Measurements from ENCODE around the gene PILRA.

The PILRA gene

GRCh38 chr7:100427762-100428198 is 54.5 kb downstream of the PILRA start:
- no peak for DNase-seq (ENCODE audit: low read depth in 2 of 2)
- TF ChIP-seq, protein P1, sequence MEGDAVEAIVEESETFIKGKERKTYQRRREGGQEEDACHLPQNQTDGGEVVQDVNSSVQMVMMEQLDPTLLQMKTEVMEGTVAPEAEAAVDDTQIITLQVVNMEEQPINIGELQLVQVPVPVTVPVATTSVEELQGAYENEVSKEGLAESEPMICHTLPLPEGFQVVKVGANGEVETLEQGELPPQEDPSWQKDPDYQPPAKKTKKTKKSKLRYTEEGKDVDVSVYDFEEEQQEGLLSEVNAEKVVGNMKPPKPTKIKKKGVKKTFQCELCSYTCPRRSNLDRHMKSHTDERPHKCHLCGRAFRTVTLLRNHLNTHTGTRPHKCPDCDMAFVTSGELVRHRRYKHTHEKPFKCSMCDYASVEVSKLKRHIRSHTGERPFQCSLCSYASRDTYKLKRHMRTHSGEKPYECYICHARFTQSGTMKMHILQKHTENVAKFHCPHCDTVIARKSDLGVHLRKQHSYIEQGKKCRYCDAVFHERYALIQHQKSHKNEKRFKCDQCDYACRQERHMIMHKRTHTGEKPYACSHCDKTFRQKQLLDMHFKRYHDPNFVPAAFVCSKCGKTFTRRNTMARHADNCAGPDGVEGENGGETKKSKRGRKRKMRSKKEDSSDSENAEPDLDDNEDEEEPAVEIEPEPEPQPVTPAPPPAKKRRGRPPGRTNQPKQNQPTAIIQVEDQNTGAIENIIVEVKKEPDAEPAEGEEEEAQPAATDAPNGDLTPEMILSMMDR (IDR thresholded peaks at IDR 0.05; ENCODE audit: low read depth, low read length): no peak
- H3K4me3 ChIP-seq (replicated peaks in 1 of 2; ENCODE audit: low read depth in 2 of 2, low read length in 2 of 2): peak overlapping the region; percentile 66 to 84

GRCh38 chr7:100428199-100428966 is 55.1 kb downstream of the PILRA start, which contains the start of gene ZCWPW1:
Gene ZCWPW1 (minus strand): TSS chr7:100428703. CDS start chr7:100420649, 8,054 bp downstream.
- DNase-seq (ENCODE audit: low read depth in 2 of 2): peak; percentile 98 to 99
- TF ChIP-seq, protein P1 (IDR thresholded peaks at IDR 0.05; ENCODE audit: low read depth, low read length): no peak
- H3K4me3 ChIP-seq (replicated peaks in 1 of 2; ENCODE audit: low read depth in 2 of 2, low read length in 2 of 2): peak within 1 kb of the TSS; percentile 84 to 87

- DNase-seq (ENCODE audit: low read depth in 2 of 2): peak; percentile 100
- TF ChIP-seq, protein P1 (IDR thresholded peaks at IDR 0.05; ENCODE audit: low read depth, low read length): peak; percentile 5
- H3K4me3 ChIP-seq (replicated peaks in 1 of 2; ENCODE audit: low read depth in 2 of 2, low read length in 2 of 2): peak overlapping the region; percentile 84 to 87
Measured at GRCh38 chr7:100428967-100429636, 55.8 kb downstream of the PILRA start.

- peak within 1 kb of the TSS; percentile 84 to 87 for H3K4me3 ChIP-seq (replicated peaks in 1 of 2; ENCODE audit: low read depth in 2 of 2, low read length in 2 of 2)
- DNase-seq (ENCODE audit: low read depth in 2 of 2): peak; percentile 97 to 98
- TF ChIP-seq, protein P1 (IDR thresholded peaks at IDR 0.05; ENCODE audit: low read depth, low read length): no peak
Measured at GRCh38 chr7:100429637-100430492, 56.6 kb downstream of the PILRA start, which contains the start of gene MEPCE. Gene MEPCE (plus strand): TSS chr7:100429831. CDS start chr7:100430019, 188 bp downstream.

GRCh38 chr7:100430493-100431285 is 57.4 kb downstream of the PILRA start:
- TF ChIP-seq, protein P1 (IDR thresholded peaks at IDR 0.05; ENCODE audit: low read depth, low read length): no peak
- peak overlapping the region; percentile 84 to 87 for H3K4me3 ChIP-seq (replicated peaks in 1 of 2; ENCODE audit: low read depth in 2 of 2, low read length in 2 of 2)
- peak in 1 of 2 donors; percentile 28 for DNase-seq (ENCODE audit: low read depth in 2 of 2)
